ENCODE measurements around the gene ATE1. TPM values are rescaled to one million over a fixed set of nuclear protein-coding genes. Genes with fewer than 3 reads are reported as not detected.

The ATE1 gene
- total RNA-seq, result 25.4 and 28.1 TPM in 2 replicates
- polyA plus RNA-seq, result 16.2 and 19.3 TPM in 2 replicates
- polyA plus RNA-seq (2012), result 9.8 and 12.3 TPM in 2 replicates
- 11.7 and 14.2 TPM in 2 replicates for polyA minus RNA-seq (ENCODE audit: low replicate concordance)

DNA sequence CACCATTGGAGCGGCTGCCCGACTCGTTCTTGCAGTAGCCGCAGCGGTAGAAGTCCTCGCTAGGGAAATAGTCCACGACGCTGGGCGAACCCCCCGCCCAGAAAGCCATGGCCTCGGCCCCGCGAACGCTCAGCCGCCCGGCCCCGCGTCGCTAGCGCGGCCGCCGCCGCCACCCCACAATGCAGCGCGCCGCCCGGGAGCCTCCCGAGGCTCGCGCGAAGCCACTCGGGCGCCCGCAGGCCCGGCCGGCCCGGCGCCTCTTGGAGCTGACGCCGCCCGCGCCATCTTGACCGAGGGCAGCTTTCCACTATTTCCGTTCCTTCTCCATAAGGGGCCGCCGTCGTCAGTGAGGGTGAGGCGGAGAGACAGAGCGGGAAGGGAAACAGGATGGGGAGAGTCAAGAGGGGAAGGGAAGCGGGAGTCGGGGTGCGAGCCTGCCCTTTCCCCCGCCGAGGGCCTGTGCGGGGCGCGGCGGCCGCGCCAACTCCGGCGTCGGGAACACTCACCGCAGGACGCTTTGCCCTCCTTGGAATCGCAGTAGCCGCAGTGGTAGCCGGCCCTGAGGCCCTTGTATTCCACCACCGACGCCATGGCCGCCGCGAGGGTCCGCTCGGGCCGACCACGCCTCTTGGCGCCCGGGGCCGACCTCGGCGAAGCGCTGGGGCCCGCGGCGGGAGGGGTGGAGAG, at the start of gene ATE1:
TSS of gene ATE1 (minus strand) at position 191 of the 687 bp plus-strand sequence. CDS start at position 109, 82 bp downstream.
- H3K36me3 ChIP-seq (ENCODE audit: control insufficient read depth, insufficient read depth, low read length), result no peaks in the 10 kb centered on the region
- peak within 1 kb of the TSS; percentile 85 for H3K4me2 ChIP-seq (ENCODE audit: extremely low read depth, insufficient read depth, low read length)
- H3K27ac ChIP-seq (ENCODE audit: insufficient read depth, low read length), result peak within 1 kb of the TSS; percentile 97
- peaks cover 2% of the 10 kb centered on the region for H3K4me1 ChIP-seq (ENCODE audit: control insufficient read depth, extremely low read depth, insufficient read depth, low read length)
- DNase-seq (ENCODE audit: low read depth in 2 of 2), result peak; percentile 90 to 92
- peaks cover 19% of the 10 kb centered on the region for H3K79me2 ChIP-seq (ENCODE audit: control insufficient read depth, insufficient read depth, low read length)
- H2AFZ ChIP-seq (ENCODE audit: low read length), result peak within 1 kb of the TSS; percentile 87
- no peaks in the 10 kb centered on the region for H3K9me3 ChIP-seq (ENCODE audit: control insufficient read depth, insufficient read depth, low read depth, low read length)
- TF ChIP-seq EZH2 (IDR thresholded peaks at IDR 0.05; ENCODE audit: low read length, missing control alignments), result no peak
- peak in 1 of 2 donors; percentile 18 for TF ChIP-seq CTCF (conservative IDR thresholded peaks at IDR 0.05 in 1 of 2, IDR thresholded peaks at IDR 0.05 in 1 of 2; ENCODE audit: low read depth in 1 of 2, low read length in 2 of 2)
- peak within 1 kb of the TSS; percentile 89 to 96 (median 92) for H3K4me3 ChIP-seq (replicated peaks in 1 of 4; ENCODE audit: control extremely low read depth in 1 of 4, insufficient read depth in 1 of 4, low read depth in 3 of 4, low read length in 4 of 4)
- no peaks in the 10 kb centered on the region for H4K20me1 ChIP-seq (ENCODE audit: control insufficient read depth, extremely low read depth, insufficient read depth, low read length)
- H3K27me3 ChIP-seq (ENCODE audit: control insufficient read depth, insufficient read depth, low read length), result no peaks in the 10 kb centered on the region
- H3K9ac ChIP-seq (ENCODE audit: insufficient read depth, low read length), result peak within 1 kb of the TSS; percentile 96

- no peaks in the 10 kb centered on the region for H3K36me3 ChIP-seq (ENCODE audit: control insufficient read depth, insufficient read depth, low read length)
- no peaks in the 10 kb centered on the region for H3K4me1 ChIP-seq (ENCODE audit: control insufficient read depth, extremely low read depth, insufficient read depth, low read length)
- H3K79me2 ChIP-seq (ENCODE audit: control insufficient read depth, insufficient read depth, low read length), result peaks cover 14% of the 10 kb centered on the region
- no peaks in the 10 kb centered on the region for H4K20me1 ChIP-seq (ENCODE audit: control insufficient read depth, extremely low read depth, insufficient read depth, low read length)
- no peak overlapping the region for H2AFZ ChIP-seq (ENCODE audit: low read length)
- H3K9me3 ChIP-seq (ENCODE audit: control insufficient read depth, insufficient read depth, low read depth, low read length), result no peaks in the 10 kb centered on the region
- no peaks in the 10 kb centered on the region for H3K27me3 ChIP-seq (ENCODE audit: control insufficient read depth, insufficient read depth, low read length)
- no peak overlapping the region for H3K4me3 ChIP-seq (replicated peaks in 1 of 4; ENCODE audit: control extremely low read depth in 1 of 4, insufficient read depth in 1 of 4, low read depth in 3 of 4, low read length in 4 of 4)
- no peak overlapping the region for H3K27ac ChIP-seq (ENCODE audit: insufficient read depth, low read length)
- H3K4me2 ChIP-seq (ENCODE audit: extremely low read depth, insufficient read depth, low read length), result no peak overlapping the region
- H3K9ac ChIP-seq (ENCODE audit: insufficient read depth, low read length), result no peak overlapping the region
- no peak for DNase-seq (ENCODE audit: low read depth in 2 of 2)
- TF ChIP-seq CTCF (conservative IDR thresholded peaks at IDR 0.05 in 1 of 2, IDR thresholded peaks at IDR 0.05 in 1 of 2; ENCODE audit: low read depth in 1 of 2, low read length in 2 of 2), result no peak
- TF ChIP-seq EZH2 (IDR thresholded peaks at IDR 0.05; ENCODE audit: low read length, missing control alignments), result no peak
These were observed 48.8 kb upstream of the ATE1 start for GRCh38 chr10:121976607-121977006.

- TF ChIP-seq EZH2 (IDR thresholded peaks at IDR 0.05; ENCODE audit: low read length, missing control alignments) (no peak), CTCF (conservative IDR thresholded peaks at IDR 0.05 in 1 of 2, IDR thresholded peaks at IDR 0.05 in 1 of 2; ENCODE audit: low read depth in 1 of 2, low read length in 2 of 2) (no peak)
- Histone ChIP-seq H3K4me2 (ENCODE audit: extremely low read depth, insufficient read depth, low read length) (peak overlapping the region; percentile 83), H3K9ac (ENCODE audit: insufficient read depth, low read length) (peak overlapping the region; percentile 89), H4K20me1 (ENCODE audit: control insufficient read depth, extremely low read depth, insufficient read depth, low read length) (no peaks in the 10 kb centered on the region), H3K9me3 (ENCODE audit: control insufficient read depth, insufficient read depth, low read depth, low read length) (no peaks in the 10 kb centered on the region), H3K4me1 (ENCODE audit: control insufficient read depth, extremely low read depth, insufficient read depth, low read length) (no peaks in the 10 kb centered on the region), H3K27me3 (ENCODE audit: control insufficient read depth, insufficient read depth, low read length) (no peaks in the 10 kb centered on the region), H2AFZ (ENCODE audit: low read length) (peak overlapping the region; percentile 94), H3K79me2 (ENCODE audit: control insufficient read depth, insufficient read depth, low read length) (peaks cover 14% of the 10 kb centered on the region), H3K27ac (ENCODE audit: insufficient read depth, low read length) (peak overlapping the region; percentile 79), H3K4me3 (replicated peaks in 1 of 4; ENCODE audit: control extremely low read depth in 1 of 4, insufficient read depth in 1 of 4, low read depth in 3 of 4, low read length in 4 of 4) (peak overlapping the region; percentile 80 to 89 (median 84)), H3K36me3 (ENCODE audit: control insufficient read depth, insufficient read depth, low read length) (peaks cover under 1% of the 10 kb centered on the region)
- DNase-seq (ENCODE audit: low read depth in 2 of 2), result no peak
These were observed 47.7 kb upstream of the ATE1 start for GRCh38 chr10:121975295-121976086.

All from fibroblast of lung (primary cell).